Measurements from ENCODE around the gene PAXX. TPM values are rescaled to one million over a fixed set of nuclear protein-coding genes. Genes with fewer than 3 reads are reported as not detected.

Gene PAXX
- total RNA-seq, 1 experiment from 2014 or later = 113 TPM

DNA sequence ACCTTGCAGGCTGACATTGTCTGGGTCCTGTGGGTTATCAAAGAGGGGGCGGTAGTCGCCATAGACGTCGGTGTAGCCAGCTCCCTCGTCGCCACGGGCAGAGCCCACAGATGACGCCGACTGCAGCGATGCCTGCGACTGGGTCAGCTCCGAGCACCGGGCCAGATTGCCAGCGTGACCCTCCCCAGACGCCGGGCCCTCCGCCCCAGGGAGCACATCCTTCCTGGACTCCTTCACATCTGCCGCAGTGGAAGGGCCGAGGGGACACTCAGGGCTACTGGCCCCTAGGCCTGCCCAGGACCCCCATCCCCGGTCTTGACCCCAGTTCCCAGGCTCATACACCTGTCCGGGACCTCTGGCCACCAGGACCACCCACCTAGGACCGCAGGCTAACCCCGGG, 21.9 kb downstream of the PAXX start:
- no peaks in the 10 kb centered on the region for H4K20me1 ChIP-seq (ENCODE audit: low read length)
- no peaks in the 10 kb centered on the region for H3K79me2 ChIP-seq (ENCODE audit: low read length)
- H2AFZ ChIP-seq (ENCODE audit: low read length) = no peak overlapping the region
- no peak for DNase-seq
- no peak overlapping the region for H3K4me3 ChIP-seq (ENCODE audit: low read length)
- H3K9me3 ChIP-seq (ENCODE audit: low read length) = no peaks in the 10 kb centered on the region
- intact Hi-C loops (cut with micrococcal nuclease) = no loop called here
- H3K27me3 ChIP-seq (ENCODE audit: low read length) = no peaks in the 10 kb centered on the region
- ChIA-PET CTCF (no interaction called here), POLR2A (ENCODE audit: unreplicated experiment) (no interaction called here)
- no peak for ATAC-seq
- no peaks in the 10 kb centered on the region for H3K9me2 ChIP-seq (replicated peaks; ENCODE audit: low read length)
- no peak overlapping the region for H3K9ac ChIP-seq (ENCODE audit: low read length)
- TF ChIP-seq EZH2 (IDR thresholded peaks at IDR 0.05; ENCODE audit: low read length, unreplicated experiment) (no peak), EZH2phosphoT487 (IDR thresholded peaks at IDR 0.05; ENCODE audit: borderline replicate concordance, low read length) (no peak)
- TF ChIP-seq, protein P1, sequence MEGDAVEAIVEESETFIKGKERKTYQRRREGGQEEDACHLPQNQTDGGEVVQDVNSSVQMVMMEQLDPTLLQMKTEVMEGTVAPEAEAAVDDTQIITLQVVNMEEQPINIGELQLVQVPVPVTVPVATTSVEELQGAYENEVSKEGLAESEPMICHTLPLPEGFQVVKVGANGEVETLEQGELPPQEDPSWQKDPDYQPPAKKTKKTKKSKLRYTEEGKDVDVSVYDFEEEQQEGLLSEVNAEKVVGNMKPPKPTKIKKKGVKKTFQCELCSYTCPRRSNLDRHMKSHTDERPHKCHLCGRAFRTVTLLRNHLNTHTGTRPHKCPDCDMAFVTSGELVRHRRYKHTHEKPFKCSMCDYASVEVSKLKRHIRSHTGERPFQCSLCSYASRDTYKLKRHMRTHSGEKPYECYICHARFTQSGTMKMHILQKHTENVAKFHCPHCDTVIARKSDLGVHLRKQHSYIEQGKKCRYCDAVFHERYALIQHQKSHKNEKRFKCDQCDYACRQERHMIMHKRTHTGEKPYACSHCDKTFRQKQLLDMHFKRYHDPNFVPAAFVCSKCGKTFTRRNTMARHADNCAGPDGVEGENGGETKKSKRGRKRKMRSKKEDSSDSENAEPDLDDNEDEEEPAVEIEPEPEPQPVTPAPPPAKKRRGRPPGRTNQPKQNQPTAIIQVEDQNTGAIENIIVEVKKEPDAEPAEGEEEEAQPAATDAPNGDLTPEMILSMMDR (conservative IDR thresholded peaks at IDR 0.05; ENCODE audit: low read depth, low read length) = no peak
- H3F3A ChIP-seq (ENCODE audit: low read length, unreplicated experiment) = no peaks in the 10 kb centered on the region
- H3K27ac ChIP-seq (ENCODE audit: low read length) = no peak overlapping the region
- no peaks in the 10 kb centered on the region for H3K36me3 ChIP-seq (ENCODE audit: low read depth, low read length)
- no TSS peak for BruUV-seq (replicated peaks)
- H3K4me2 ChIP-seq (ENCODE audit: low read length) = no peak overlapping the region
- no peaks in the 10 kb centered on the region for H3K4me1 ChIP-seq (ENCODE audit: insufficient read depth, low read length)

DNA sequence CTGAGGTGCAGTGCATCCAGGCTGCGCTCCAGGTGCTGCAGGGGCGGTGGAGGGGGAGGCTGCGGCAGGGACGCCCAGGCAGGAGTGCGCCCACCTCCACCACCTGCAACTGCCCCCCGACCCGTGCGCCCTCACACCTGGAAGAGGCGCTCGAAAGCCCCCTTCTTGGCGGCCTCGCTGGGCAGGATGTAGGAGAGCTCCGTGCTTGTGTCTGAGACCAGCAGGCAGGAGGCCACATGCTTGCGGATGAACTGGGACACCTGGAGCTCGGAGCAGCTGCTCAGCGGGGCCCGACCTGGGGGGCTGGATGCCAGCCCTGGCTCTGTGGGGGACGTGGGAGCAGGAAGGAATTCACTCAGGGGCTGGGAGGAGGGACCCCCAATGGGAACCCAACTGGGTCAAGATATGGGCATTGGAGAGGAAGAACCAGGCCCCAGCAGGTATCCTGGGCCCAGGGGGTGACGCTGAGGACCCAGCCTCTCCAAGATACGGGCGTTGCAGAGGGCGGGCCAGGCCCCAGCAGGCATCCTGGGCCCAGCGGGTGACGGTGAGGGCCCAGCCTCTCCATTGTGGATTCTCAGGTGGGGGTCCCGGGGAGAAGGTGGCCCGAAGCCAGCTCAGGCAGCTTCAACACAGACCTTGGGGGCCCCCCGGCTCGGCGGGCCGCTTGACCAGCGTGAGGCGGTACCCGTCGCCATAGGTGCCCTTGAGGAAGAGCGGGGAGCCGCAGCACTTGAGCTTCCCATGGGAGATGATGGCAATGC, 22.7 kb downstream of the PAXX start:
- ATAC-seq (no peak), DNase-seq (no peak)
- intact Hi-C loops (cut with micrococcal nuclease) = no loop called here
- H3K36me3 ChIP-seq (ENCODE audit: low read depth, low read length) = no peaks in the 10 kb centered on the region
- no peaks in the 10 kb centered on the region for H3F3A ChIP-seq (ENCODE audit: low read length, unreplicated experiment)
- H3K27me3 ChIP-seq (ENCODE audit: low read length) = no peaks in the 10 kb centered on the region
- H3K4me1 ChIP-seq (ENCODE audit: insufficient read depth, low read length) = no peaks in the 10 kb centered on the region
- no peak overlapping the region for H3K27ac ChIP-seq (ENCODE audit: low read length)
- no peaks in the 10 kb centered on the region for H4K20me1 ChIP-seq (ENCODE audit: low read length)
- TF ChIP-seq EZH2 (IDR thresholded peaks at IDR 0.05; ENCODE audit: low read length, unreplicated experiment) = no peak
- TF ChIP-seq EZH2phosphoT487 (IDR thresholded peaks at IDR 0.05; ENCODE audit: borderline replicate concordance, low read length) = no peak
- TF ChIP-seq, protein P1 (conservative IDR thresholded peaks at IDR 0.05; ENCODE audit: low read depth, low read length) = no peak
- no peak overlapping the region for H2AFZ ChIP-seq (ENCODE audit: low read length)
- no peak overlapping the region for H3K4me2 ChIP-seq (ENCODE audit: low read length)
- no peaks in the 10 kb centered on the region for H3K79me2 ChIP-seq (ENCODE audit: low read length)
- H3K9me2 ChIP-seq (replicated peaks; ENCODE audit: low read length) = no peaks in the 10 kb centered on the region
- H3K9ac ChIP-seq (ENCODE audit: low read length) = no peak overlapping the region
- CTCF ChIA-PET = no interaction called here
- no peak overlapping the region for H3K4me3 ChIP-seq (ENCODE audit: low read length)
- no peaks in the 10 kb centered on the region for H3K9me3 ChIP-seq (ENCODE audit: low read length)
- POLR2A ChIA-PET (ENCODE audit: unreplicated experiment) = no interaction called here
- no TSS peak for BruUV-seq (replicated peaks)

DNA sequence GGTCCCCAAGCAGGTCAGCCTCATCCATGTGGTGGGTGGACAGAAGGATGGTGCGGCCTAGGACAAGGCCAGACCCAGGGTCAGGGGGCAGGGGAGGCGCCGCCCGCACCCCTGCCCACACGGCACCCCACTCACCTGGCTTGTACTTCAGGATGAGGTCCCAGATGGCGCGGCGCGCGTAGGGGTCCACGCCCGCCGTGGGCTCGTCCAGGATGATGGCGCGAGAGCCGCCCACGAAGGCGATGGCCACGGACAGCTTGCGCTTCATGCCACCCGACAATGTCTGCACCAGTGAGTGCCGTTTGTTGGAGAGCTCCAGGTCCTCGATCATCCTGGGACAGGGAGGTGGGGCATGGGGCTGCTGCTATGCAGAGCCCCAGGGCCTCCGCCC, 23.3 kb downstream of the PAXX start:
- Histone ChIP-seq H3K36me3 (ENCODE audit: low read depth, low read length) (no peaks in the 10 kb centered on the region), H3K4me1 (ENCODE audit: insufficient read depth, low read length) (no peaks in the 10 kb centered on the region), H3K4me2 (ENCODE audit: low read length) (no peak overlapping the region), H3K9me3 (ENCODE audit: low read length) (no peaks in the 10 kb centered on the region), H3K27ac (ENCODE audit: low read length) (no peak overlapping the region), H3K9ac (ENCODE audit: low read length) (no peak overlapping the region), H3K79me2 (ENCODE audit: low read length) (no peaks in the 10 kb centered on the region), H3K27me3 (ENCODE audit: low read length) (no peaks in the 10 kb centered on the region), H3F3A (ENCODE audit: low read length, unreplicated experiment) (no peaks in the 10 kb centered on the region), H3K9me2 (replicated peaks; ENCODE audit: low read length) (no peaks in the 10 kb centered on the region), H2AFZ (ENCODE audit: low read length) (no peak overlapping the region), H3K4me3 (ENCODE audit: low read length) (no peak overlapping the region), H4K20me1 (ENCODE audit: low read length) (no peaks in the 10 kb centered on the region)
- no peak for ATAC-seq
- ChIA-PET POLR2A (ENCODE audit: unreplicated experiment) (no interaction called here), CTCF (no interaction called here)
- TSS peak; percentile 20 for BruUV-seq (replicated peaks)
- intact Hi-C loops (cut with micrococcal nuclease) = no loop called here
- no peak for TF ChIP-seq EZH2 (IDR thresholded peaks at IDR 0.05; ENCODE audit: low read length, unreplicated experiment)
- TF ChIP-seq, protein P1 (conservative IDR thresholded peaks at IDR 0.05; ENCODE audit: low read depth, low read length) = no peak
- no peak for TF ChIP-seq EZH2phosphoT487 (IDR thresholded peaks at IDR 0.05; ENCODE audit: borderline replicate concordance, low read length)
- no peak for DNase-seq
